IPS-18c (cell line): Measurements from ENCODE around the gene TESK2.

Experiments
- H3K4me3 ChIP-seq: 2 replicates; pipeline ENCODE4 v1.7.0; 2013; ENCODE audit warnings: low read depth, mild to moderate bottlenecking, low read length, moderate library complexity; ENCODE audit not compliant: insufficient read depth
- H3K9me3 ChIP-seq: one replicate; pipeline ENCODE4 v1.6.1; 2013; ENCODE audit warnings: mild to moderate bottlenecking, low read length, moderate library complexity; ENCODE audit not compliant: control insufficient read depth, insufficient read depth

The TESK2 gene

DNA sequence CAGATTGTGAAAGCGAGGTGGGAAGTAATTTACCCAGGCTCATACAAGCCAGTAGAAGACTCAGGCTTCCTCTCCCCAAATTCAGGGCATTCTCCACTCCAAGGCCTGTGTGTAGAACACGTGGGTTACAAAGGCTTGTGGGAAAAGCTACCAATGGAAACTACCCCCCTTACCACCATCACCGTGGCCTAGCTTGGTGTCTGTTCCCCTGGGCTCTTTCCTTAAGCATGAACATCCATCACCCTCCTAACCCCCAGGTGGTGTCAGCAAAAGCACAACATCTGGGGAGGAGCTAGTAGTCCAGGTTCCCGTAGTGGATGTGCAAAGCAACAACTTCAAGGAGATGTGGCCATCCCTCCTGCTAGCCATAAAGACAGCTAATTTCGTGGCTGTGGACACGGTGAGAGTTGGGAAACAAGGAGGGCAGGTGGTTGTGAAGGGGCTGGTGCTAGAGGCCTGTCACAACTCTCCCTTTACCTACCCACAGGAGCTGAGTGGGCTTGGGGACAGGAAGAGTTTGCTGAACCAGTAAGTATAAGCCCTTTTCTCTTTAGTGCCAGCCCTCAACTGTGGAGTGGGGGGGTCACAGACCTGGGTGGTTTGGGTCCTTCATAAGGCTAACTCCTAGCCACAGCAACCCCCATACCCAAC lies 150.0 kb downstream of the TESK2 start:
- H3K4me3 ChIP-seq: peak overlapping the region; percentile 91
- no peaks in the 10 kb centered on the region for H3K9me3 ChIP-seq

DNA sequence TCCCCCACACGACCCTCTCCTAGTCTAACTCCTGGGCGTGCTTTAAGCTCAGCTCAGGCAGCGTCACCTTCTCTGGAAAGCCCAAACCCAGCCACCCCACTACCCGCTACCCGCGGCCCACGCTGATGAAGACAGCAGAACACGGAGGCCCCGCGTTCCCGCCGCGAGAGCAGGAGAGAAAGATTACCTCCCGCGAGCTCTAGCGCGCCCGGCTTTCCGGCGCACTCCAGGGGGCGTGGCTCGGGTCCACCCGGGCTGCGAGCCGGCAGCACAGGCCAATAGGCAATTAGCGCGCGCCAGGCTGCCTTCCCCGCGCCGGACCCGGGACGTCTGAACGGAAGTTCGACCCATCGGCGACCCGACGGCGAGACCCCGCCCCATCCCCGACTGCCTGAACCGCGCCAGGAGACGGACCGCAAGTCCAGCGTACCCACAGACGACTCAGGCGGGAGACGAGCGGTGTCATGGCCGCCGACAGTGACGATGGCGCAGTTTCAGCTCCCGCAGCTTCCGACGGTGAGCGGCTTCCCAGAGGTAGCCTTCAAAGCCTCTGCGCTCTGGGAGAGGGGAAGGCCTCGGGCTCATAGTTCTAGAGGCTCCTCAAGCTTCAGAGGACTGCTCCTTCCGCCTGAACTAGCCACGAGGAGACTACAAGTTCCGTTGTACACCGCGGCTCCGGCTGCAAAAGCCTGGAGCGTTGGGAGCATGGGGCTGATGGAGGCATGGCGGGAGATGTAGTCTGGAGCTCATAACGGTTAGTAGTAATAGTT lies 151.0 kb downstream of the TESK2 start, which contains the start of the genes MUTYH and TOE1:
Gene MUTYH (minus strand): TSS at position 652 of the 770 bp plus-strand sequence. CDS start 5,935 bp downstream, outside the sequence.
Gene TOE1 (plus strand): TSS at position 382 of the 770 bp plus-strand sequence. CDS start 83 bp downstream, at position 465.
- Histone ChIP-seq H3K4me3 (peak within 1 kb of the TSS; percentile 91), H3K9me3 (no peaks in the 10 kb centered on the region)

DNA sequence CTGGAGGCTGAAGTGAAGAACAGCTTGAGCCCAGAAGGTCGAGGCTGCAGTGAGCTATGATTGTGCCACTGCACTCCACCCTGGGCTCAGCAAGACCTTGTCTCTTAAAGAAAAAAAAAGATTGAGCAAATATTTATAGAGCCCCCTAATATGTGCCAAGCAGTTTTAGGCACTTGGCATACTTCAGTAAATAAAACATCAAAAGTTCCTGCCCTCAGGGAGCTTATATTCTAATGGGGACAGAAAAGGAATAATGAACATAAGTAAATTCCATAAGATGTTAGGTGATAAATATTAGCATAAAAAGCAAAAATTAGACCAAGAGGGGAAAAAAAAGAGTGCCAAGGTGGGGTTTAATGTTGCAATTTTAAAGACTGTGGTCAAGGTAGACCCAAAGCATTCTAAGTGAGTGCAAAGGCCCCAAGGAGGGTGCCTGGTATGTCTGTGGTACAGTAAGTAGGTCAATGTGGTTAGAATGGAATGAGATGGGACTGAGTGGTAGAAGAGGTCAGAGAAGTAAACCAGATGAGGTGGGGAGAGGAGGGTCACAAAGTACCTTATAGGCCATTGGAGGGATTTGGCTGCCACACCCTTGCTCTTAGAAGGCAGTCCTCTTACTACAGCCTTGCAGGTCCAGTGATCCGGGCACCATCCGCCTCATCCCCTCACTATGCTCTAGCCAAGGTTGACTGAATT lies 153.2 kb downstream of the TESK2 start:
- H3K4me3 ChIP-seq: peak overlapping the region; percentile 15; the same call in 1 of the 2 replicates
- H3K9me3 ChIP-seq: no peaks in the 10 kb centered on the region

DNA sequence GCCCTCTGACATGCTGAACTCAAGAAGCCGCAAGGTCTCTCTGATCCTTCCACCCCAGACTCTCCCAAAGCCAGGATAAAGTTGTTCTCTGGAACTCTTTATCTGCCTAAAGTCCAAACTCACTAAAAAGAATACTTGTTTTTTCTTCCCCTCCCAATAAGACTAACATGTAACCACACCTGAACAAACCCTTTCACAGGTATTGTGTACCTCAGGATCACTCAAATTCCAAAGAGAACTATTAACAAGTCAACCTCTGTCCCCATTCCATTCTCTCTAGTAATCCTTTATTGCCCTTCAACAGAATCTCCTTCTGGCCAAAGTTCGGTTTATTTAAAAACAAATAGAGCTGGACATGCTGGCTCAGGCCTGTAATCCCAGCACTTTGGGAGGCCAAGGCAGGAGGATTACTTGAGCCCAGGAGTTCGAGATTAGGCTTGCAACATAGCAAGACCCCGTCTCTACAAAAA lies 155.1 kb downstream of the TESK2 start:
- Histone ChIP-seq H3K4me3 (no peak overlapping the region), H3K9me3 (no peaks in the 10 kb centered on the region)

GRCh38 chr1:45334308-45335245 lies 156.4 kb downstream of the TESK2 start:
- Histone ChIP-seq H3K9me3 (no peaks in the 10 kb centered on the region), H3K4me3 (no peak overlapping the region)

DNA sequence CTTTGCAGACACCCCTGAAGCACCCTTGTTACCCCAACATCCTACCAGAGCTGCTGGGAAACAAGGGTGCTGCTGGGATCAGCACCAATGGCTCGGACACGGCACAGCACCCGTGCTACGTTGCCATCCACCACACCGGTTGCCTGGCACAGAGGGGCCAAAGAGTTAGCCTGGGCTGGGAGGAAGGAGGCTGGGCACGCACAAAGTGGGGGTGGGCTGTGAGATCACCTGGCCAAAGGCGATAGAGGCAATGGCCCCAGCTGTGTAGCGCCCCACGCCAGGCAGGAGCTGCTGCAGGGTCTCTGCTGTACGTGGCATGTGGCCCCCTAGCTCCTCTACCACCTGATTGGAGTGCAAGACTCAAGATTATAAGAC lies 158.6 kb downstream of the TESK2 start:
- peaks cover 2% of the 10 kb centered on the region for H3K9me3 ChIP-seq

DNA sequence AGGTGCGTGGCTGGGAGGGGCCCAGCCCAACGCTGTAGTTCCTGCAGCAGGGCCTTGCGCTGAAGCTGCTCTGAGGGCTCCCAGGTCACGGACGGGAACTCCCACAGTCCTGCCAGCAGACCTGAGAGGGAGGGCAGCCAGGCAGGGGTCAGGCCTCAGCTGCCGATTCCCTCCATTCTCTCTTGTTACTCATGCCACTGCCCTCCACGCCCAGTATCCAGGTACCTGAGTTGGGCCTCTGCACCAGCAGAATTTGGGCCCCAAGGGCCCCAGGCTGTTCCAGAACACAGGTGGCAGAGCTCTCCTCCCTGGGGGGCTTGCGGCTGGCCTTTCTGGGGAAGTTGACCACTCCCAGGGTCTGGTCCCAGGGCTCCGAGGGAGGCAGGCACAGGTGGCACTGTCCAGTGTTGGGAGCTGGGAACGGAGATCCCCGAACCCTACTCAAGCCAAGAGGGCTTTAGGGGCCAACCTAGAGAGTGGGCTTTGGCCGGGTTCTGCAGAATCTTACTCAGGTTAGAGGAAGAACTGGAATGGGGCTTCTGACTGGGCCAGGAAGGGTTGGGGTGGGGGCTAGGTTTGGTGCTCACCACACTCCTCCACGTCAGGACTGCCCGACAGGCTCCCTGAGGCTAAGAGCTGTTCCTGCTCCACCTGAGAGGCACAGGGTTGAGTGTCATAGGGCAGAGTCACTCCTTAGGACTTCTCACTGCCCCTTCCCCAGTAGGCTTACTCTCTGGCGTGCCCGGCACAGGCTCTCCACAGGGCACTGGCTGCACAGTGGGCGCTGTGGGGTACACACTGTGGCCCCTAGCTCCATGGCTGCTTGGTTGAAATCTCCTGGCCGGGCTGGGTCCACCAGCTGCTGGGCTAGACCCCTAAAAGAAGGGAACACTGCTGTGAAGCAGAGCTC lies 159.3 kb downstream of the TESK2 start:
- no peak overlapping the region for H3K4me3 ChIP-seq

More for the DNA sequence above, 158.6 kb downstream of the TESK2 start:
- H3K4me3 ChIP-seq: no peak overlapping the region

GRCh38 chr1:45329445-45329844 lies 161.5 kb downstream of the TESK2 start:
- no peak overlapping the region for H3K4me3 ChIP-seq

More for the DNA sequence above, 159.3 kb downstream of the TESK2 start:
- peaks cover 2% of the 10 kb centered on the region for H3K9me3 ChIP-seq

DNA sequence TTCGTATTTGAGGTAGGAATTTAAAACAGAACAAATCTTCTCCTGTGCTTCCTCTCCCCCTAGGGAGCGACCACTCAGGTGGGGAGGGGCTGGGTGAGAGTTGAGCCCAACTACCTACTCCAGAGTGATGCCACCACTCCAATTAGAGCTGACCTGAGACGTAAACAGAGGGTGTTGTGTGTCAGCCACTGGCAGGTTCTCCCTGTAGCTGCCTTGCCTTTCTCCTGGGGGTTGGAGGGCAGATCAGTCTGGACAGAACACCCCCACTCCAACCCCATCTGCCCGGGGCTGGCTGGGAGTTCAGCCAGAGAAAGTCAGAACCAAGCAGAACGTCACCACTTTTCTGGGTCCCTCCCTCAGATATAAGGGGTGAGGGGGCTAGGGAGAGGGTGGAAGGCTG lies 162.3 kb downstream of the TESK2 start:
- H3K4me3 ChIP-seq: no peak overlapping the region

More at GRCh38 chr1:45329445-45329844, 161.5 kb downstream of the TESK2 start:
- H3K9me3 ChIP-seq: peaks cover 2% of the 10 kb centered on the region

DNA sequence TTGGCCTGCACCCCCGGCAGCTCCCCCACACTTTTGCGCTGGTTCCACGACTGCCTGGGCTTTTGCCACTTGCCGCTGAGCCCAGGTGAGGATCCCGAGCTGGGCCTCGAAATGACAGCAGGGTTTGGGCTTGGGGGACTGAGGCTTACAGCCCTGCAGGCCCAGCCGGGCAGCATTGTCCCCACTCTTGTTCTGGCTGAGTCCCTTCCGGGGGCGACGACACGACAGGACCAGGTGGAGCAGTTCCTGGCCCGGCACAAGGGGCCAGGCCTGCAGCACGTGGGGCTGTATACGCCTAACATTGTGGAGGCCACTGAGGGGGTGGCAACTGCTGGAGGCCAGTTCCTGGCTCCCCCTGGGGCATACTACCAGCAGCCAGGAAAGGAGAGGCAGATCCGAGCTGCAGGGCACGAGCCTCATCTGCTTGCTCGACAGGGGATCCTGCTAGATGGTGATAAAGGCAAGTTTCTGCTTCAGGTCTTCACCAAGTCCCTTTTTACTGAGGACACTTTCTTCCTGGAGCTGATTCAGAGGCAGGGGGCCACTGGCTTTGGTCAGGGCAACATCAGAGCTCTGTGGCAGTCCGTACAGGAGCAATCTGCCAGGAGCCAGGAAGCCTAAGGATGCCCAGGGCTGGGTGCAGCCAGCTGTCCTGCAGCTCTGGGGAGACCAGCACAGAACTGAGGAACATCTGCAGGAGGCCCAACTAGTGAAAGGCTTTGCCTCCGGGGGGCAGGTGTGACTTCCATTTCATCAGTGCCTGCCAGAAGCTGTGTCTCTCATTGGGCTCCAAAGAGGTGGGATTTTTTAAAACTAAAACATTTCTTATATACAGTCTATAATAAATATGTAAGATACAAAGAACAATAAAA lies 163.1 kb downstream of the TESK2 start:
- peak overlapping the region; percentile 38; the same call in 1 of the 2 replicates for H3K4me3 ChIP-seq

More for the DNA sequence above, 162.3 kb downstream of the TESK2 start:
- H3K9me3 ChIP-seq: peaks cover 2% of the 10 kb centered on the region

GRCh38 chr1:45326627-45327623 lies 164.0 kb downstream of the TESK2 start, which contains the start of gene HPDL:
Gene HPDL, plus strand, starts transcription at chr1:45326895. Its CDS starts 254 bp downstream, at chr1:45327149.
- peak within 1 kb of the TSS; percentile 38 for H3K4me3 ChIP-seq
- peaks cover 2% of the 10 kb centered on the region for H3K9me3 ChIP-seq

More for the DNA sequence above, 163.1 kb downstream of the TESK2 start:
- H3K9me3 ChIP-seq: peaks cover 2% of the 10 kb centered on the region

- peaks cover 2% of the 10 kb centered on the region for H3K9me3 ChIP-seq
- H3K4me3 ChIP-seq: no peak overlapping the region
Measured at GRCh38 chr1:45325851-45326506, 165.0 kb downstream of the TESK2 start.

DNA sequence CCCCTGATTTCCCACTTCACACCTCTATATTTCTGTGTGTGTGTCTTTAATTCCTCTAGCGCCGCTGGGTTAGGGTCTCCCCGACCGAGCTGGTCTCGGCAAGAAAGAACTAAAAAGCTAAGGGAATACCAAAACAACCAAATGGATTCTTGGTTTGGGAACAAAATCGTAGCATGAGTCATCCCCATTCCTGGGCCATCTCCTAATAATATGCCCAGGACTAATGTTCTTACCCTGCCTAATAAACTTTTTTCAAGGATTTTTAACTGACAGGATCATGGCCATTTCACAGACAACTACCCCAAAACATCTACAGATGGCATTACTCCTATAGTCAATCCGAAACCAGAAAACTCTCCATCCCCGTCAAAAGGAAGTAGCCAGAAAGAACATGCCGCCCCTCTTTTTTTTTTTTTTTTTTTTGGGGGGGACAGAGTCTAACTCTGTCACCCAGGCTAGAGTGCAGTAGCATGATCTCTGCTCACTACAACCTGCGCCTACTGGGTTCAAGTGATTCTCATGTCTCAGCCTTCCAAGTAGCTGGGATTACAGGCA lies 168.4 kb downstream of the TESK2 start:
- Histone ChIP-seq H3K4me3 (no peak overlapping the region), H3K9me3 (peaks cover under 1% of the 10 kb centered on the region)
